ENCODE data around the gene SULT4A1.

DNA sequence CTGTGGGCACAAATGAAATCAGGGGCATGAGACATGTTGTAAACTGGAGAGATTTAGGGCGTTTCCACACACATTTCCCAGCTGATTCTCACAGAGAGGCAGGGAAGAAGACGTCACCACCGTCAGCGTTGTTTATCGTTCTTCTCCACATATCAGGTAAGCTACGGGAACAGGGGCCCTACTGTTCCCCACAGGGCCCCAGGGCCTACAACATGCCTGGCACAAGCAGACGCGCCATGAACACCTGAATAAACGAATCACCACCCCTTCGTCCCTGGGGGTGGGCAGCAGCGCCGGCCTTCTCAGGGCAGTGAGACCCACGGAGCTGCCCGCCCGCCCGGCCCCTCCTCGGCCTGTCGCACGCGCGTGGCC, 50.5 kb downstream of the SULT4A1 start:
- TF ChIP-seq, protein P1, sequence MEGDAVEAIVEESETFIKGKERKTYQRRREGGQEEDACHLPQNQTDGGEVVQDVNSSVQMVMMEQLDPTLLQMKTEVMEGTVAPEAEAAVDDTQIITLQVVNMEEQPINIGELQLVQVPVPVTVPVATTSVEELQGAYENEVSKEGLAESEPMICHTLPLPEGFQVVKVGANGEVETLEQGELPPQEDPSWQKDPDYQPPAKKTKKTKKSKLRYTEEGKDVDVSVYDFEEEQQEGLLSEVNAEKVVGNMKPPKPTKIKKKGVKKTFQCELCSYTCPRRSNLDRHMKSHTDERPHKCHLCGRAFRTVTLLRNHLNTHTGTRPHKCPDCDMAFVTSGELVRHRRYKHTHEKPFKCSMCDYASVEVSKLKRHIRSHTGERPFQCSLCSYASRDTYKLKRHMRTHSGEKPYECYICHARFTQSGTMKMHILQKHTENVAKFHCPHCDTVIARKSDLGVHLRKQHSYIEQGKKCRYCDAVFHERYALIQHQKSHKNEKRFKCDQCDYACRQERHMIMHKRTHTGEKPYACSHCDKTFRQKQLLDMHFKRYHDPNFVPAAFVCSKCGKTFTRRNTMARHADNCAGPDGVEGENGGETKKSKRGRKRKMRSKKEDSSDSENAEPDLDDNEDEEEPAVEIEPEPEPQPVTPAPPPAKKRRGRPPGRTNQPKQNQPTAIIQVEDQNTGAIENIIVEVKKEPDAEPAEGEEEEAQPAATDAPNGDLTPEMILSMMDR (IDR thresholded peaks at IDR 0.05; ENCODE audit: insufficient read depth, low read depth, low read length) = no peak
- TF ChIP-seq EZH2 (IDR thresholded peaks at IDR 0.05; ENCODE audit: insufficient read depth, low read length) = no peak
